MM.1S (cell line): ENCODE data around the gene NANP.
"Not testable (repeated sequence)": the region's sequence is repeated elsewhere in the genome, so short reads cannot be mapped to it uniquely, and the experiment has no call there.

Experiments
- DNase-seq: peaks from one replicate; pipeline ENCODE4 v3.0.0-alpha.2; 2015
- H2AFZ ChIP-seq: fragments of 300-600 bp; sonication (generic); 2 replicates; pipeline ENCODE4 v1.6.0; 2016; ENCODE audit warnings: antibody characterized with exemption, low read length
- H3F3A ChIP-seq: fragments of 300-600 bp; sonication (generic); 2 replicates; pipeline ENCODE4 v1.6.1; 2016; ENCODE audit warnings: mild to moderate bottlenecking, antibody characterized with exemption, low read length, moderate library complexity, mixed read lengths; ENCODE audit not compliant: insufficient read depth
- H3K27ac ChIP-seq: fragments of 300-600 bp; sonication (generic); 2 replicates; pipeline ENCODE4 v1.5.1; 2016; ENCODE audit warnings: mild to moderate bottlenecking, low read length
- H3K27me3 ChIP-seq: fragments of 300-600 bp; sonication (generic); replicated peaks from 2 replicates; pipeline ENCODE4 v1.6.0; 2016; ENCODE audit warnings: low read length; ENCODE audit not compliant: insufficient read depth
- H3K36me3 ChIP-seq: fragments of 300-600 bp; sonication (generic); replicated peaks from 2 replicates; pipeline ENCODE4 v1.6.1; 2016; ENCODE audit warnings: mild to moderate bottlenecking, low read length, mixed read lengths; ENCODE audit not compliant: insufficient read depth
- H3K4me1 ChIP-seq: fragments of 300-600 bp; sonication (generic); 2 replicates; pipeline ENCODE4 v1.6.1; 2016; ENCODE audit warnings: low read length, mixed read lengths
- H3K4me2 ChIP-seq: fragments of 300-600 bp; sonication (generic); 2 replicates; pipeline ENCODE4 v1.6.0; 2016; ENCODE audit warnings: low read depth, low read length
- H3K4me3 ChIP-seq: fragments of 300-600 bp; sonication (generic); 2 replicates; pipeline ENCODE4 v1.5.1; 2016; ENCODE audit warnings: low read length, mixed read lengths
- H3K79me2 ChIP-seq: fragments of 300-600 bp; sonication (generic); 2 replicates; pipeline ENCODE4 v1.6.1; 2016; ENCODE audit warnings: mixed run types, low read length, mixed read lengths
- H3K9ac ChIP-seq: fragments of 300-600 bp; sonication (generic); 2 replicates; pipeline ENCODE4 v1.6.1; 2016; ENCODE audit warnings: low read length, mixed read lengths
- H3K9me2 ChIP-seq: fragments of 300-600 bp; sonication (generic); replicated peaks from 2 replicates; pipeline ENCODE4 v1.6.1; 2016; ENCODE audit warnings: mild to moderate bottlenecking, low read length, mixed read lengths; ENCODE audit not compliant: insufficient read depth
- H3K9me3 ChIP-seq: fragments of 300-600 bp; sonication (generic); replicated peaks from 2 replicates; pipeline ENCODE4 v1.6.1; 2016; ENCODE audit warnings: mild to moderate bottlenecking, low read length, mixed read lengths; ENCODE audit not compliant: insufficient read depth
- H4K20me1 ChIP-seq: fragments of 300-600 bp; sonication (generic); 2 replicates; pipeline ENCODE4 v1.6.1; 2016; ENCODE audit warnings: mild to moderate bottlenecking, low read length, moderate library complexity, mixed read lengths; ENCODE audit not compliant: insufficient read depth
- CTCF ChIP-seq: fragments of 300-600 bp; sonication (generic); IDR thresholded peaks from 2 replicates; pipeline ENCODE4 v1.5.1; 2016; ENCODE audit warnings: antibody characterized with exemption, low read length, mixed read lengths
- EZH2 ChIP-seq: fragments of 300-600 bp; sonication (generic); optimal IDR thresholded peaks from 2 replicates; pipeline ENCODE3; 2017; ENCODE audit warnings: low read depth, mild to moderate bottlenecking, antibody characterized with exemption, low read length, mixed read lengths
- EZH2phosphoT487 ChIP-seq: fragments of 300-600 bp; sonication (generic); IDR thresholded peaks from 2 replicates; pipeline ENCODE4 v1.6.1; 2018; ENCODE audit warnings: antibody characterized with exemption, low read length

Gene NANP

GRCh38 chr20:25606094-25606695, 17.6 kb downstream of the NANP start:
- H3K9ac ChIP-seq: no peak overlapping the region

GRCh38 chr20:25605148-25605547, 18.7 kb downstream of the NANP start:
- no peaks in the 10 kb centered on the region for H3F3A ChIP-seq
- no peak overlapping the region for H3K9ac ChIP-seq
- H3K4me3 ChIP-seq: no peak overlapping the region
- H3K4me2 ChIP-seq: no peak overlapping the region
- no peak for DNase-seq
- H3K4me1 ChIP-seq: no peaks in the 10 kb centered on the region
- H4K20me1 ChIP-seq: no peaks in the 10 kb centered on the region
- no peaks in the 10 kb centered on the region for H3K27me3 ChIP-seq
- TF ChIP-seq EZH2 (no peak), CTCF (no peak), EZH2phosphoT487 (no peak)
- no peaks in the 10 kb centered on the region for H3K9me3 ChIP-seq
- H3K79me2 ChIP-seq: no peaks in the 10 kb centered on the region
- no peak overlapping the region for H3K27ac ChIP-seq
- H3K36me3 ChIP-seq: no peaks in the 10 kb centered on the region
- no peak overlapping the region for H2AFZ ChIP-seq
- no peaks in the 10 kb centered on the region for H3K9me2 ChIP-seq

More at GRCh38 chr20:25606094-25606695, 17.6 kb downstream of the NANP start:
- DNase-seq: no peak
- H3K4me2 ChIP-seq: no peak overlapping the region
- TF ChIP-seq CTCF (no peak), EZH2 (no peak), EZH2phosphoT487 (no peak)
- no peak overlapping the region for H2AFZ ChIP-seq
- no peaks in the 10 kb centered on the region for H3K79me2 ChIP-seq
- H3K4me3 ChIP-seq: no peak overlapping the region
- no peaks in the 10 kb centered on the region for H3K9me2 ChIP-seq
- H3K27me3 ChIP-seq: no peaks in the 10 kb centered on the region
- H3F3A ChIP-seq: no peaks in the 10 kb centered on the region
- H3K27ac ChIP-seq: no peak overlapping the region
- no peaks in the 10 kb centered on the region for H3K9me3 ChIP-seq
- no peaks in the 10 kb centered on the region for H4K20me1 ChIP-seq
- no peaks in the 10 kb centered on the region for H3K36me3 ChIP-seq
- H3K4me1 ChIP-seq: no peaks in the 10 kb centered on the region

GRCh38 chr20:25604611-25605010, 19.2 kb downstream of the NANP start:
- Histone ChIP-seq H3K9ac (no peak overlapping the region), H4K20me1 (no peaks in the 10 kb centered on the region), H3K4me1 (no peaks in the 10 kb centered on the region), H3K9me2 (no peaks in the 10 kb centered on the region), H3K79me2 (no peaks in the 10 kb centered on the region), H3K36me3 (no peaks in the 10 kb centered on the region), H3K27ac (no peak overlapping the region), H3F3A (no peaks in the 10 kb centered on the region), H2AFZ (no peak overlapping the region), H3K4me3 (no peak overlapping the region), H3K4me2 (no peak overlapping the region), H3K27me3 (no peaks in the 10 kb centered on the region), H3K9me3 (no peaks in the 10 kb centered on the region)
- TF ChIP-seq CTCF (no peak), EZH2 (no peak), EZH2phosphoT487 (no peak)
- DNase-seq: no peak

- not testable (repeated sequence) for H3K4me2 ChIP-seq, H3K4me1 ChIP-seq, H3K27me3 ChIP-seq, DNase-seq, H3F3A ChIP-seq, H3K79me2 ChIP-seq, H3K4me3 ChIP-seq, H3K9ac ChIP-seq, H3K9me3 ChIP-seq, H2AFZ ChIP-seq, H3K36me3 ChIP-seq, H3K9me2 ChIP-seq, H4K20me1 ChIP-seq, H3K27ac ChIP-seq
These were observed 20.9 kb downstream of the NANP start for GRCh38 chr20:25602914-25603309.

- not testable (repeated sequence) for H3K27me3 ChIP-seq, H3K4me2 ChIP-seq, H3K9me2 ChIP-seq, H3K36me3 ChIP-seq, H2AFZ ChIP-seq, H4K20me1 ChIP-seq, H3K27ac ChIP-seq, H3K9me3 ChIP-seq, H3K9ac ChIP-seq, H3K4me1 ChIP-seq, H3K79me2 ChIP-seq, H3K4me3 ChIP-seq, H3F3A ChIP-seq, DNase-seq
These were observed 21.5 kb downstream of the NANP start for GRCh38 chr20:25602191-25602913.
